ES-I3 (cell line): Measurements from ENCODE around the gene KPTN.

ENCODE experiments used
- H3K36me3 ChIP-seq: 2 replicates; pipeline ENCODE4 v1.6.1; 2013; ENCODE audit warnings: mild to moderate bottlenecking, low read length, control low read depth, moderate library complexity; ENCODE audit not compliant: insufficient read depth
- H3K4me1 ChIP-seq: 2 replicates; pipeline ENCODE4 v1.6.1; 2013; ENCODE audit warnings: mild to moderate bottlenecking, control low read depth, low read length; ENCODE audit not compliant: insufficient read depth
- H3K9ac ChIP-seq: 2 replicates; pipeline ENCODE4 v1.6.1; 2013; ENCODE audit warnings: low read depth, mild to moderate bottlenecking, low read length, moderate library complexity
- H3K9me3 ChIP-seq: 2 replicates; pipeline ENCODE4 v1.6.1; 2013; ENCODE audit warnings: mild to moderate bottlenecking, low read length, moderate library complexity; ENCODE audit not compliant: control insufficient read depth, insufficient read depth

Gene KPTN

DNA sequence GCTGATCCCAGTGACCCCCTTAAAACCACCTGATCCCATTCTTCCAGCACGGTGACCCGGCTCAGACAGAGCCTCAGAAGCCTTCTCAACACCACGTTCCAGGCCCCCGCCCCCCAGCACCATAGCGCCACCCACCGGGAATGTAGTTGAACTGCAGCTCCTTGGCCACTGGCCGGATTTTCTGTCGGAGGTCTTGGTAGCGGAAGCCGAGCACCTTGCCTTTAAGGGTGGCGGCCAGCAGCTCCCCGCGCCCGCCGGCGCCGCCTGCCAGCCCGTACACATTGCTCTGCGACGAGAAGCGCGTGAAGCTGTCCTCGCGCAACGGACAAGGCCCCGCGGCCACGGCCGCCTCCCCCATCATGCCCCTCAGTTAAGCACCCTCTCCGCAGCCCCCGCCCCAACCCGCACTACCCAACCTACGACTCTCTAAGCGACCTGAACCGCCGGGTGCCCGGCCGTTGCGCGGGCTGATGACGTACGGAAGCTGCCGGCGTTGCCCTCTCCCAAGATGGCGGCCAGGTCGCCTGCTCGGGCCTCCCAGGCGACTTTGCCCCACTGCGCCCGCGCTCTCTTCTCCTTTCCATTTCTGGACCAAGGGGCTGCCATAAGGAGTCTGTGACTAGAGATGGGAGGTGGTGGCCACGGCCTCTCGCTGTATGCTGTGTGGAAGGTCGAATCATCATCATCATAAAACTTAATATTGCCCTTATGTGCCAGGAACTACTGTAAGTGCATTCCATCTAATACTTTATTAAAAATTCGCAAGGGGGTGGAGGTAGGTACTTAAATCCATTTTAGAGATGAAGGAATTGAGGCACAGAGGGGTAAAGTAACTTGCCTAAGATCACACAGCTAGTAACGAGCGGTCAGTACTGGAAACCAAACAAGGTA, at the start of gene KPTN:
Gene KPTN (minus strand): TSS at position 420 of the 891 bp plus-strand sequence. CDS start 59 bp downstream, at position 361.
- Histone ChIP-seq H3K4me1 (no peaks in the 10 kb centered on the region; the same call in 1 of the 2 replicates), H3K36me3 (peaks cover 3% of the 10 kb centered on the region), H3K9ac (peak within 1 kb of the TSS; percentile 79), H3K9me3 (no peaks in the 10 kb centered on the region)

DNA sequence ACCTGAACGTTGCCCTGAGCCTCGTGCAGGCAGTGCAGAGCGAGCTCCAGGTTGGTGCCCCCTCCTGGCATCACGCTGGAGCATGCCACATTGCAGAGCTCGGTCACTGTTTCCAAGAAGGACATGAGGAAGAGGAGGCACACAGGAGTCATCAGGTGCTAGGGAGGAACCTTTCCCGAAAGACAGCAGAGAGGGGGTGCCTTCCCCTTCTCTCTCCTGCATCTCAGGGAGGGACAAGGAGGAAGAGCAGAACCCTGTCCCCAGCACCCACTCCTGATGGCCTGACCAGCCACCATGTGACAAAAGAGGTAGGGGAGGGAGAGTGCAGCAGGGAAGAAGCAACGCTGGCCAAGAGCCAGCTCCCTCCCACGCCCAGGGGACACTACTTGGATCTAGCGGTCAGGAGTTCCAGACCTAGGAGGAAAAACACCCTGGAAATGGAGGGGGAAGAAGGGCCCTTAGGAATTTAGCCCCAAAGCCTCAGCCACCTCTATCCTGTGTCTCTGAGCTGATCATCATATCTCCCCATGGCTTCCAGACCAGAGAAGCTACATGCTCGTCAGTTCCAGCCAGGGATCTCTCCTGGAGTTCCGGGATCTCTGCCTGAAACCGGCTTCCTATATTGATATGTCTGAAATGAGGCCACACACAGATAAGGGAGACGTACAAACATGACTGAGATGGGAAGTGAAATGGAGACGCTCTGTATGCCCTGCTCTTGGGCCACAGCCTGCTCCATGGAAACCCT, 47.8 kb upstream of the KPTN start:
- Histone ChIP-seq H3K9ac (no peak overlapping the region), H3K4me1 (no peaks in the 10 kb centered on the region), H3K36me3 (no peaks in the 10 kb centered on the region), H3K9me3 (peaks cover 5% of the 10 kb centered on the region)

DNA sequence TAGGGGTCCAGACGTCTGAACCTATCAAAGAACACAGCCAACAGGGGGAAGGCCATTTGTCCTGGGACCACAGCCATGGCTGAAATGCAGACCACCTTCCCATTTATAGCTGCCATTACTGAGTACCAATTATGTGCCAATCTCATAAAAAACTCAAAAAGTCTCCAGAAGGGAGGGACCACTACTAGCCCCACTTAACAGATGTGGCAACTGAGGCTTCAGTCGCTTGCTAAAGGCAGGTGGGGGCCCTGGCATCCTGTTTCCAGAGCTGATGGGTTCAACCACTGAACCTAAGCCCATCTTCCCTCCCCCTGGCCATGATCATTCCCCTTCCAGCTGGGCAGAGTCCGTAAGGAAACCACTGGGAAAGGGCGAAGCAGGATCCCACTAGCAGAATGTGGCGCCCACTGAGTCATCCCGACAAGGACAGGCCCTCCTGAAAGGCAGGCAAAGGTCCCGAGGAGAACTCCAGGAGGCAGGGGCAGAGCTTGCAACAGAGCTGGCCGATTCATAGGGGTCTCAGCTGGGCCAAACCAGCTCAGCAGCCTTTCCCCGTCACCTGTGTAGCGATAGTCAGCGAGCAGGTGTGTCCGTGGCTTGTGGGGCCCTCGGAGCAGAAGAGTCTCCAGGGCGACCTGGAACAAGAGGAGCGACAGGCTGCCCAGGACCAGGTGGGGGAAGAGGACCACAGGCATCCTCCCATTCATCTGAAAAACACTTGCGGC, 45.2 kb upstream of the KPTN start:
- Histone ChIP-seq H3K36me3 (no peaks in the 10 kb centered on the region), H3K9me3 (no peaks in the 10 kb centered on the region), H3K4me1 (no peaks in the 10 kb centered on the region), H3K9ac (no peak overlapping the region)

DNA sequence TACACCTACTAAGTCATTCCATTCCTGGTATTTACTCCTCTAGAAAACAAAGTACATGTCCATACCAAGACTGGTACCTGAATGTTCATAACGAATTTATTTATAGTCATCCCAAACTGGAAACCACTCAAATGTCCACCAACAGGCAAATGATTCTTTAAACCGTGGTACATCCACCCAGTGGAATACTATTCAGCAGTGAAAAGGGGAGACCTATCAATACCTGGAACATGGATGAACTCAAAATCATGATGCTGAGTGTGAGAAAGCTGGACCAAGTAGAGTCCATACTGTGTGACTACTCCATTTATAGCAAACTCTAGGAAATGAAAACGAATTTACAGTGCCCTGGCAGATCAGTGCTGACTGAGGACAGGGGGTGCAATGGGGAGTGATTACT, 42.8 kb upstream of the KPTN start:
- Histone ChIP-seq H3K9ac (no peak overlapping the region), H3K9me3 (no peaks in the 10 kb centered on the region)

DNA sequence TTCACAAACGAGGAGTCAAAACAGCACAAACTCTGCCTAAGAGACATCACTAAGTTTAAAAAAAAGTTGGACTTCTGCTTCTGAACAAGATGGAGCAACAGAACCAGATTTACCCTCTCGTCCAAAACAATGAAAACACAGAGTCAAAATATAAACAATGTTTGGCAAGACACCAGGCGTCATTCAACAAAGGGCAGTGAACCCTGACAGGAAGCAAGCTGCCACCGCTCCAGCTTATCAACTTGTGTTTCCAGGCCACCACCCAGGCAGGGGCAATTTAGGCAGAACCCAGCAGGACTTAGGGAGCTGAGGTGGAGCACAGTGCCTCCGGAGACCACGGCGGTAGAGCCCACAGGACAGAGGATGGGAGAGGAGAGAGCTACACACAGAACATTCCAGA, 39.5 kb upstream of the KPTN start:
- no peak overlapping the region for H3K9ac ChIP-seq
- H3K4me1 ChIP-seq = peaks cover 21% of the 10 kb centered on the region; the same call in 1 of the 2 replicates

More for the DNA sequence above, 42.8 kb upstream of the KPTN start:
- H3K36me3 ChIP-seq = no peaks in the 10 kb centered on the region
- H3K4me1 ChIP-seq = peaks cover 2% of the 10 kb centered on the region; the same call in 1 of the 2 replicates

DNA sequence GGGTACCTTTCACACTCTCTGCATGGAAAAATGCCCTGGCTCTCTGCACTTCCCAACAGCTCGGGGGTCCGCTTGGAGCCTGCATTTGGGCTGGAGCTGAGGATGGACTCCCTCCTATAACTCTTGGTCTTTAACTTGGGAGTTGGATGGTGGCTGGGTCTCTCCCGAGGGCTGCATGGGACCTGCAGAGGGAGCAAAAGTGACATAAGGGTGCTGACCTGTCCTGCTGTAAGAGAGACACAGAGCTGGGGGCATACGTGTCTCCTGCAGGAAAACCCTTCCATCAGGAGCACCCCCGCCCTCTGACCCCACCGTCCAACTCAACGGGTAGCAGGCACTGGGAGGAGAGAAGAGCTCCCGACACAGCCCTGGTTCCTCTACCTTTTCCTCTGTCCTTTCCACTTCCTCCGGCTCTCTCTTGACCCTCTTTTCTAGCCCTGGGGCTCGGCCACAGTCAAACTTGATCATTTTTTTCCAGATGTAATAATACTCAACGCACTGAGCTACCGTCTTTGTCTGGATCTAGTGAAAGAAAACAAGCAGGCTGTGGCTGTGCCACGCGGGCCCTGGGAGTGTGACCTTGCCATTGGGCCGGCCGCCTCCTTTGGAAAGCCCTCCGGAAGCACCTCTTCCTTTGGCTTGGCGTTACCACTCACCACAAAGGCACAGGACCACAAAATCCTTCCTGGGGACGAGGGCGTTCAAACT, 37.6 kb upstream of the KPTN start:
- Histone ChIP-seq H3K36me3 (no peaks in the 10 kb centered on the region), H3K9me3 (no peaks in the 10 kb centered on the region), H3K9ac (no peak overlapping the region), H3K4me1 (peaks cover 21% of the 10 kb centered on the region; the same call in 1 of the 2 replicates)

More for the DNA sequence above, 39.5 kb upstream of the KPTN start:
- Histone ChIP-seq H3K9me3 (no peaks in the 10 kb centered on the region), H3K36me3 (no peaks in the 10 kb centered on the region)

DNA sequence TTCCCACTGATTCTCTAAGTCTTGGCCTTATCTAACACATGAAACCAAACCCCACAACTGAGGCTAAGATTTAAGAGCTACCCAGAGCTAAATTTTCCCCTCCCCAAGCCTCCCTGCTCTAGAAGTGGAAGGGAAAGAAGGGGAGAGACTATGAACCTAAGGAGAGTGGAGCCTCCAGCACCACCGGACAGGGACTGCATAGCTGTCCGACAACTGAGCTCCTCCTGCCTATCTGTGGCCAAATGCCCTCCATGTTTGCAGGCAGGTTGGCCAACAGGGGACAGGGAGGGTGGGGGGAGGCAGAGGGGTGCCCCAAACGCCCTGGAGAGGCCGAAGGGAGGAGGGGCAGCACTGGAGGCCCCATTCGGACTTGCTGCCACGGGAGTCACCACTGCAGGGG, 36.8 kb upstream of the KPTN start:
- Histone ChIP-seq H3K4me1 (peaks cover 21% of the 10 kb centered on the region; the same call in 1 of the 2 replicates), H3K36me3 (no peaks in the 10 kb centered on the region), H3K9me3 (no peaks in the 10 kb centered on the region), H3K9ac (no peak overlapping the region)

DNA sequence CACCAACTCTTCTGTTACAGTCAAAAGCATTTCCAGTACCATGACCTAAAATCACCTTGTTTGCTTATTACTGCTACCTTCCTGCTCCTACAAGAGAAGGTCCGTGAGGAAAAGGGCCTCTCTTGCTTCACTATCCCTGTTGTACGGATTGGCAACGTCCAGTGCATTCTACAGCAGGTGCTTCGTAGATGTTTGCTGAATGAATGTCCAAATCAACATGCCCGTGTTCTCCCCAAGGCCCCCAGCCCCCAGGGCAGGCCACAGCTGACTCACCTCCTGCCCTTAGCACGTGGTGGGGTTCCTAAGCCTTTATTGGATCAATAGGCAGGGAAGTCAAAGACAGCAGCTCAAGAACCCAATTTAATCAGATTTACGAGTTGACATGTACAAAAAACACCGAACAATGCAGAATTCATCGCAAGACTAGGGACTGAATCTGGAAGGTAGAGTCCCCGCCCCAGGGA, 36.4 kb upstream of the KPTN start:
- H3K9me3 ChIP-seq = no peaks in the 10 kb centered on the region
- H3K9ac ChIP-seq = no peak overlapping the region
- peaks cover 21% of the 10 kb centered on the region; the same call in 1 of the 2 replicates for H3K4me1 ChIP-seq

DNA sequence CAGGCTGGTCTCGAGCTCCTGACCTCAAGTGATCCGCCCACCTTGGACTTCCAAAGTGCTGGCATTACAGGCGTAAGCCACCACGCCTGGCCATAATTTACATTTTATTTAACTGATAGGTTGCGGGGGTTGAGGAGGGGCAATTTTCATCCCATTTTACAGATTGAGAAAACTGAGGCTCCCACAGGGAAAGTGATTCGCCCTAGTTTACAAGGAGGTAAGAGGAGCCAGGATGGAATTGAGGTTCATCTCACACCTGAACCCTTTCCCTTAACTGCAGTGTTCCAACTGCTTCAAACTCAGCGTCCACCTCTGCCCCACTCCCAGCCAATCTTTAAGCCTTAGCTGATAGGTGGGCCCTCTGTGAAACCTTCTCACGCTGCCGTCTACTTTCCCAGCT, 34.8 kb upstream of the KPTN start:
- H3K4me1 ChIP-seq = peaks cover 21% of the 10 kb centered on the region; the same call in 1 of the 2 replicates
- H3K9me3 ChIP-seq = no peaks in the 10 kb centered on the region
- no peaks in the 10 kb centered on the region for H3K36me3 ChIP-seq
- no peak overlapping the region for H3K9ac ChIP-seq

More for the DNA sequence above, 36.4 kb upstream of the KPTN start:
- no peaks in the 10 kb centered on the region for H3K36me3 ChIP-seq

DNA sequence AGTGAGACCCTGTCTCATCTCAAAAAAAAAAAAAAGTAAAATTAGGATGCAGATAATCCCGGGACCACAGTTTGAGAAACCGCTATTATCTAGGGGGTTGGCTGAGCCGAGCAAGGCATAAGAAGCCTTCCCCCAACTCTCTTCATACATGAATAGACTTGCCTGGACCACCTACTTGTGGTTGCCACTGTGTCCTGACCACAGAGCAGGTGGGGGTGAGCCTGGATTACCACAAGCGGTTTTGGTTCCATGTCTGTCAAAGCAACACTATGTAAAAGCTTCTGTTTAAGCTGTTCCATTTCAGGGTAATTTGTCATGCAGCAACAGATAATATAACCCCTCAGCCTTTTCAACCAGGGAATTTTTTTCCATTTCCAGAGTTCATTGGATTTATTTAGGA, 34.1 kb upstream of the KPTN start:
- peaks cover 26% of the 10 kb centered on the region for H3K4me1 ChIP-seq
- H3K9ac ChIP-seq = no peak overlapping the region

DNA sequence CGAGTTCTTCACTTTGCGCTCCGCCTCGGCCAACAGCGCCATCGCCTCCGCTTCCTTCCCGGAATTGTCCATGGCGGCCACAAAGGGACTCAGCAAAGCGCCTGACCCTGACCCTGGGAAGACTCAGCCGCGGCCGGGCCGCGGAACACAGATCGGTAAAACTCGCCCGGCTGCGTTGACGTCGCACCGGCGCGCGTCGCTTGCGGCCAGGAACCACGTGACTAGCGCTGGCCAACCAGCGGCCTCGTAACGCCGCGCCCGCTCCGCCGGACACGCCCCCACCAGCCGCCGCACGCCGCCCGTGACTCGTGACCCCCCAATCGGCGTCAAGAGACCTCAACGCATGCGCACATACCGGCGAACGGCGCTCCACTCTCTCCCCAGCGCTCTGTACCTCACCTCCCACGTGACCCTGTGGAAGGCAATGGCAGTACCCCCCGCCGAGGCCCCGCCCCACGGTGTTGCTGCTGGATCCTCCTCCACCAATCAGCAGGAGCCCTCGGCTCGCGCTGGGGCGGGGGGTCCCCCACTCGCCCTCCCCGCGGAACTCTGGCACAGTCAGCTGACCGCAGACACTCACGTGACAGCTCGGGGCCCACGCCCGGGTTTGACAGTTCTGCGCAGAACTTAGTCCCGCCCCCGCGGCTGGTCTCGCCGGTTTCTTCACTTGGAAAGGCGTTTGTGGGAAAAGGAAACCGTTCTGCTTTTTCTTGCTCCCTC, 31.0 kb upstream of the KPTN start, which contains the start of gene NAPA:
Gene NAPA (minus strand): TSS at position 195 of the 720 bp plus-strand sequence. CDS start 123 bp downstream, at position 72.
- Histone ChIP-seq H3K4me1 (peaks cover 10% of the 10 kb centered on the region), H3K36me3 (no peaks in the 10 kb centered on the region), H3K9ac (peak within 1 kb of the TSS; percentile 89), H3K9me3 (no peaks in the 10 kb centered on the region)

More for the DNA sequence above, 34.1 kb upstream of the KPTN start:
- Histone ChIP-seq H3K9me3 (no peaks in the 10 kb centered on the region), H3K36me3 (no peaks in the 10 kb centered on the region)

DNA sequence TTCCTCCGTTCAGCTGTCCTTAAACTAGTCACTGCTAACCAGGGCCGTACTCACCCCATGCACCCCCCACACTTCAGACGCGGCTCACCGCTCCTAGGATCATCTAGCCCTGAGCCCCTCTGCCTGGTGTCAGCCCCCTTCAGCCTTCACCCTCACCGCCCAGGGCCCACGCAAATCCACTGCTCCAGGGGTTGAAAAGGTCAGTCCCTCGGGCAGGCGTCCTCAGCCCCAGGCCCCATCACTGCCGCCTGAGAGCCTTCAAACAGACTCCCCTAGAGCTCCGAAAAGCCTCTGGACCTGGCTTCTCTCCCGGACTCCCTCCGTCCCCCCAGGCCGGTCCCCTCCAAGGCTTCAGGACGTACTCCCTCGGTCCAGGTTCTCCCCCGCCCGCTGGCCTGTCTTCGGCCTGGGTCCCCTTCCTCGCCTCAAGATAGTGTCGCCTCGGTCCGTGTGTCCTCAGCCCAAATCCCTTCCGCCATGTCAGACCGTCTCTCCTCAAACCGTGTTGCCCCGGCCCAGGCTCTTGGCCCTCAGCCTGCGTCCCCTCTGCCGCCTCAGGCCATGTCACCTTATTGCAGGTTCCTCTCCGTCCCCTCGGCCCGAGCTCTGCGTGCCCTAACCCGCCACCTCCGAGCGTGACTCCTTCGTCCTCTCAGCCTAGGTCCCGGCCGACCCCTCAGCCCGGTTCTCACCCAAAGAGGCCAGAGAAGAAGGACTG, 30.3 kb upstream of the KPTN start:
- Histone ChIP-seq H3K4me1 (peaks cover 5% of the 10 kb centered on the region; the same call in 1 of the 2 replicates), H3K9me3 (no peaks in the 10 kb centered on the region), H3K9ac (peak overlapping the region; percentile 89), H3K36me3 (no peaks in the 10 kb centered on the region)
